ENCODE measurements around the gene ADORA1. TPM values are rescaled to one million over a fixed set of nuclear protein-coding genes. Genes with fewer than 3 reads are reported as not detected.
A peak's percentile ranks its signal among the peaks of the same experiment; 100 is the strongest.

Gene ADORA1
- total and polyA plus RNA-seq, 2 donors = 0.28 to 0.64 TPM

GRCh38 chr1:203166192-203166940 is 38.8 kb downstream of the ADORA1 start:
- peaks cover 0 to 7% of the 10 kb centered on the region in 2 donors for H3K27me3 ChIP-seq (ENCODE audit: control insufficient read depth in 2 of 2, insufficient read depth in 1 of 2, low read length in 1 of 2)
- peak in 2 of 9 donors; percentile 5 to 25 for DNase-seq (ENCODE audit: low read depth in 6 of 9, low spot score in 9 of 9)
- 68% methylated on average over 14 of the region's 14 CpGs for WGBS
- no peak overlapping the region for H3K27ac ChIP-seq (ENCODE audit: low read depth in 1 of 2, low read length in 1 of 2)
- no peaks in the 10 kb centered on the region for H3K36me3 ChIP-seq (ENCODE audit: control insufficient read depth in 2 of 2, insufficient read depth in 2 of 2, low read length in 1 of 2)
- no peaks in the 10 kb centered on the region for H3K9me3 ChIP-seq (ENCODE audit: control insufficient read depth in 2 of 2, insufficient read depth in 1 of 2, low read length in 1 of 2)
- H3K4me3 ChIP-seq (ENCODE audit: low read length in 2 of 2) = no peak overlapping the region
- peaks cover 0 to 2% of the 10 kb centered on the region in 2 donors for H3K4me1 ChIP-seq (ENCODE audit: control insufficient read depth in 2 of 2, insufficient read depth in 2 of 2, low read length in 2 of 2)

GRCh38 chr1:203167026-203167912 is 39.7 kb downstream of the ADORA1 start:
- peaks cover 0 to 2% of the 10 kb centered on the region in 2 donors for H3K4me1 ChIP-seq (ENCODE audit: control insufficient read depth in 2 of 2, insufficient read depth in 2 of 2, low read length in 2 of 2)
- no peaks in the 10 kb centered on the region for H3K36me3 ChIP-seq (ENCODE audit: control insufficient read depth in 2 of 2, insufficient read depth in 2 of 2, low read length in 1 of 2)
- no peak overlapping the region for H3K27ac ChIP-seq (ENCODE audit: low read depth in 1 of 2, low read length in 1 of 2)
- no peaks in the 10 kb centered on the region for H3K9me3 ChIP-seq (ENCODE audit: control insufficient read depth in 2 of 2, insufficient read depth in 1 of 2, low read length in 1 of 2)
- H3K27me3 ChIP-seq (ENCODE audit: control insufficient read depth in 2 of 2, insufficient read depth in 1 of 2, low read length in 1 of 2) = peaks cover 0 to 7% of the 10 kb centered on the region in 2 donors
- DNase-seq (ENCODE audit: low read depth in 6 of 9, low spot score in 9 of 9) = peak in 1 of 9 donors; percentile 33
- H3K4me3 ChIP-seq (ENCODE audit: low read length in 2 of 2) = no peak overlapping the region
- 80% methylated on average over 23 of the region's 23 CpGs for WGBS

GRCh38 chr1:203167913-203168200 is 40.3 kb downstream of the ADORA1 start:
- Histone ChIP-seq H3K4me1 (ENCODE audit: control insufficient read depth in 2 of 2, insufficient read depth in 2 of 2, low read length in 2 of 2) (peaks cover 0 to 2% of the 10 kb centered on the region in 2 donors), H3K4me3 (ENCODE audit: low read length in 2 of 2) (no peak overlapping the region), H3K9me3 (ENCODE audit: control insufficient read depth in 2 of 2, insufficient read depth in 1 of 2, low read length in 1 of 2) (no peaks in the 10 kb centered on the region), H3K27me3 (ENCODE audit: control insufficient read depth in 2 of 2, insufficient read depth in 1 of 2, low read length in 1 of 2) (peaks cover 0 to 5% of the 10 kb centered on the region in 2 donors), H3K36me3 (ENCODE audit: control insufficient read depth in 2 of 2, insufficient read depth in 2 of 2, low read length in 1 of 2) (no peaks in the 10 kb centered on the region), H3K27ac (ENCODE audit: low read depth in 1 of 2, low read length in 1 of 2) (no peak overlapping the region)
- no peak for DNase-seq (ENCODE audit: low read depth in 6 of 9, low spot score in 9 of 9)
- WGBS = 96% methylated on average over 5 of the region's 5 CpGs

GRCh38 chr1:203168256-203168786 is 40.8 kb downstream of the ADORA1 start:
- peaks cover 0 to 5% of the 10 kb centered on the region in 2 donors for H3K27me3 ChIP-seq (ENCODE audit: control insufficient read depth in 2 of 2, insufficient read depth in 1 of 2, low read length in 1 of 2)
- H3K9me3 ChIP-seq (ENCODE audit: control insufficient read depth in 2 of 2, insufficient read depth in 1 of 2, low read length in 1 of 2) = no peaks in the 10 kb centered on the region
- DNase-seq (ENCODE audit: low read depth in 6 of 9, low spot score in 9 of 9) = no peak
- peaks cover 0 to 2% of the 10 kb centered on the region in 2 donors for H3K4me1 ChIP-seq (ENCODE audit: control insufficient read depth in 2 of 2, insufficient read depth in 2 of 2, low read length in 2 of 2)
- 98% methylated on average over 12 of the region's 12 CpGs for WGBS
- no peak overlapping the region for H3K27ac ChIP-seq (ENCODE audit: low read depth in 1 of 2, low read length in 1 of 2)
- H3K4me3 ChIP-seq (ENCODE audit: low read length in 2 of 2) = no peak overlapping the region
- no peaks in the 10 kb centered on the region for H3K36me3 ChIP-seq (ENCODE audit: control insufficient read depth in 2 of 2, insufficient read depth in 2 of 2, low read length in 1 of 2)

- Histone ChIP-seq H3K36me3 (ENCODE audit: control insufficient read depth in 2 of 2, insufficient read depth in 2 of 2, low read length in 1 of 2) (no peaks in the 10 kb centered on the region), H3K4me1 (ENCODE audit: control insufficient read depth in 2 of 2, insufficient read depth in 2 of 2, low read length in 2 of 2) (peaks cover 0 to 2% of the 10 kb centered on the region in 2 donors), H3K9me3 (ENCODE audit: control insufficient read depth in 2 of 2, insufficient read depth in 1 of 2, low read length in 1 of 2) (no peaks in the 10 kb centered on the region), H3K27me3 (ENCODE audit: control insufficient read depth in 2 of 2, insufficient read depth in 1 of 2, low read length in 1 of 2) (peaks cover 0 to 2% of the 10 kb centered on the region in 2 donors), H3K27ac (ENCODE audit: low read depth in 1 of 2, low read length in 1 of 2) (no peak overlapping the region), H3K4me3 (ENCODE audit: low read length in 2 of 2) (no peak overlapping the region)
- 99% methylated on average over 9 of the region's 9 CpGs for WGBS
- no peak for DNase-seq (ENCODE audit: low read depth in 6 of 9, low spot score in 9 of 9)
Measured at GRCh38 chr1:203168991-203169390, 41.5 kb downstream of the ADORA1 start.

GRCh38 chr1:203169770-203170520 is 42.4 kb downstream of the ADORA1 start:
- 96% methylated on average over 21 of the region's 21 CpGs for WGBS
- no peaks in the 10 kb centered on the region for H3K9me3 ChIP-seq (ENCODE audit: control insufficient read depth in 2 of 2, insufficient read depth in 1 of 2, low read length in 1 of 2)
- DNase-seq (ENCODE audit: low read depth in 6 of 9, low spot score in 9 of 9) = no peak

GRCh38 chr1:203170625-203171330 is 43.3 kb downstream of the ADORA1 start:
- peaks cover 0 to 2% of the 10 kb centered on the region in 2 donors for H3K27me3 ChIP-seq (ENCODE audit: control insufficient read depth in 2 of 2, insufficient read depth in 1 of 2, low read length in 1 of 2)
- WGBS = 92% methylated on average over 8 of the region's 8 CpGs
- no peak overlapping the region for H3K4me3 ChIP-seq (ENCODE audit: low read length in 2 of 2)
- no peaks in the 10 kb centered on the region for H3K36me3 ChIP-seq (ENCODE audit: control insufficient read depth in 2 of 2, insufficient read depth in 2 of 2, low read length in 1 of 2)
- no peak overlapping the region for H3K27ac ChIP-seq (ENCODE audit: low read depth in 1 of 2, low read length in 1 of 2)
- no peaks in the 10 kb centered on the region for H3K9me3 ChIP-seq (ENCODE audit: control insufficient read depth in 2 of 2, insufficient read depth in 1 of 2, low read length in 1 of 2)
- peaks cover 0 to 2% of the 10 kb centered on the region in 2 donors for H3K4me1 ChIP-seq (ENCODE audit: control insufficient read depth in 2 of 2, insufficient read depth in 2 of 2, low read length in 2 of 2)
- no peak for DNase-seq (ENCODE audit: low read depth in 6 of 9, low spot score in 9 of 9)

More at GRCh38 chr1:203169770-203170520, 42.4 kb downstream of the ADORA1 start:
- Histone ChIP-seq H3K4me3 (ENCODE audit: low read length in 2 of 2) (no peak overlapping the region), H3K27ac (ENCODE audit: low read depth in 1 of 2, low read length in 1 of 2) (no peak overlapping the region), H3K27me3 (ENCODE audit: control insufficient read depth in 2 of 2, insufficient read depth in 1 of 2, low read length in 1 of 2) (peaks cover 0 to 2% of the 10 kb centered on the region in 2 donors), H3K36me3 (ENCODE audit: control insufficient read depth in 2 of 2, insufficient read depth in 2 of 2, low read length in 1 of 2) (no peaks in the 10 kb centered on the region), H3K4me1 (ENCODE audit: control insufficient read depth in 2 of 2, insufficient read depth in 2 of 2, low read length in 2 of 2) (peaks cover 0 to 2% of the 10 kb centered on the region in 2 donors)

GRCh38 chr1:203171341-203172183 is 44.0 kb downstream of the ADORA1 start:
- 97% methylated on average over 22 of the region's 22 CpGs for WGBS
- Histone ChIP-seq H3K27me3 (ENCODE audit: control insufficient read depth in 2 of 2, insufficient read depth in 1 of 2, low read length in 1 of 2) (peaks cover 0 to 2% of the 10 kb centered on the region in 2 donors), H3K27ac (ENCODE audit: low read depth in 1 of 2, low read length in 1 of 2) (no peak overlapping the region), H3K4me1 (ENCODE audit: control insufficient read depth in 2 of 2, insufficient read depth in 2 of 2, low read length in 2 of 2) (peaks cover 0 to 2% of the 10 kb centered on the region in 2 donors), H3K9me3 (ENCODE audit: control insufficient read depth in 2 of 2, insufficient read depth in 1 of 2, low read length in 1 of 2) (no peaks in the 10 kb centered on the region), H3K4me3 (ENCODE audit: low read length in 2 of 2) (no peak overlapping the region), H3K36me3 (ENCODE audit: control insufficient read depth in 2 of 2, insufficient read depth in 2 of 2, low read length in 1 of 2) (no peaks in the 10 kb centered on the region)
- DNase-seq (ENCODE audit: low read depth in 6 of 9, low spot score in 9 of 9) = no peak

All from thymus (tissue), 11 donors.